Activated CD4-positive, alpha-beta T cell treated with anti-CD3 and anti-CD28 coated beads, Interleukin-2, Interleukin-4, amounts not matched to agents 100 ng/mL and 50 ng/mL, durations not matched to agents 16 hours and 8 hours (primary cell): ENCODE measurements around the gene BEND3.

ENCODE experiments used
- DNase-seq: peaks from one replicate; pipeline ENCODE4 v3.0.0-alpha.2; 2020; ENCODE audit warnings: low spot score

The BEND3 gene

GRCh38 chr6:107083047-107083768 lies 32.1 kb downstream of the BEND3 start:
- DNase-seq, result peak; percentile 69

GRCh38 chr6:107082045-107082444 lies 33.3 kb downstream of the BEND3 start:
- DNase-seq, result no peak

GRCh38 chr6:107080036-107080435 lies 35.3 kb downstream of the BEND3 start:
- DNase-seq, result no peak

- DNase-seq, result no peak
Measured at GRCh38 chr6:107079429-107079828, 35.9 kb downstream of the BEND3 start.

- no peak for DNase-seq
Measured at GRCh38 chr6:107077710-107078109, 37.6 kb downstream of the BEND3 start.

- DNase-seq, result no peak
Measured at GRCh38 chr6:107075951-107076381, 39.3 kb downstream of the BEND3 start.

GRCh38 chr6:107070686-107071085 lies 44.6 kb downstream of the BEND3 start:
- DNase-seq, result no peak

GRCh38 chr6:107069631-107070548 lies 45.4 kb downstream of the BEND3 start:
- no peak for DNase-seq

GRCh38 chr6:107068691-107069630 lies 46.4 kb downstream of the BEND3 start:
- no peak for DNase-seq

- DNase-seq, result peak; percentile 81
Measured at GRCh38 chr6:107066697-107067659, 48.3 kb downstream of the BEND3 start.

- peak; percentile 68 for DNase-seq
Measured at GRCh38 chr6:107064579-107065065, 50.7 kb downstream of the BEND3 start.

- DNase-seq, result no peak
Measured at GRCh38 chr6:107062691-107063090, 52.6 kb downstream of the BEND3 start.

GRCh38 chr6:107061125-107062020 lies 53.9 kb downstream of the BEND3 start:
- peak; percentile 60 for DNase-seq

GRCh38 chr6:107060704-107061103 lies 54.6 kb downstream of the BEND3 start:
- DNase-seq, result no peak

GRCh38 chr6:107059606-107060005 lies 55.7 kb downstream of the BEND3 start:
- DNase-seq, result no peak

GRCh38 chr6:107057679-107058078 lies 57.6 kb downstream of the BEND3 start:
- no peak for DNase-seq

GRCh38 chr6:107056796-107057195 lies 58.5 kb downstream of the BEND3 start:
- no peak for DNase-seq

- no peak for DNase-seq
Measured at GRCh38 chr6:107047807-107048206, 67.5 kb downstream of the BEND3 start.

- no peak for DNase-seq
Measured at GRCh38 chr6:107045826-107046675, 69.3 kb downstream of the BEND3 start.
